GM18951 (cell line): ENCODE results near the gene KLC4.
A peak's percentile ranks its signal among the peaks of the same experiment; 100 is the strongest.

ENCODE experiments used
- POLR2A ChIP-seq: IDR thresholded peaks from 4 replicates; pipeline ENCODE4 v1.6.1; 2011; ENCODE audit warnings: mild to moderate bottlenecking; ENCODE audit not compliant: insufficient read length, insufficient read depth; ENCODE audit errors: extremely low read depth
- in situ Hi-C: fragments of 300-500 bp; cut with MboI; formaldehyde crosslinking; loops from one replicate; pipeline ENCODE4 v1.12.0; 2022; ENCODE audit warnings: low sequenced_read_pairs, mixed read lengths, inconsistent platforms; ENCODE audit not compliant: unreplicated experiment

KLC4 gene

GRCh38 chr6:43043310-43043709 lies 16.1 kb upstream of the KLC4 start:
- no peak for TF ChIP-seq POLR2A
- in situ Hi-C loops, result no loop called here

DNA sequence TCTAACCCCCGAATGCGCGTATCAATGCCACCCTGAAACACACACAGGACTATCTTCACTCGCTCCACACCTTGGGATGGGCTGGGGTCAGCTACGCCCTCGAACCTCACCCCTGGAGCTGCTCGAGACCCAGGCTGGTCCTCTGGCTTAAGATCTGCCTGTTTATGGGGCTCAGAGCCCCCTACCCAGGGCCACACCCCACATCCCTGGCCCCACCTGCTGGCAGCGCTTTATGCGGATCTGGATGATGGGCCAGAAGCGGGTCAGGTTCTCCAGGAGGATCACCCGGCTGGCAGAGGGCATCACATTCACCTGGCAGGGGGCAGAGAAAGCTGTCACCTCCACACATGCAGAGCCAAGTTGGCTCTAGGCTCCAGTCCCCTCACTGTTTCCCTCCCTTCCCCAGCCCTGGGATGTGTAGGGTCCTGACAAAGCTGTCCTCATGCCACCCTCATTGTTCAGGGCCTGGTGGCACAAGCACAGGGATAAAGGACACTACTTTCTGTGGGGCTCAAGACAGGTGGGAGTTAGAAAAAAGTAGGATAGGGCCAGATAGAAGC lies 14.0 kb upstream of the KLC4 start:
- TF ChIP-seq POLR2A, result no peak
- in situ Hi-C loops, result no loop called here

DNA sequence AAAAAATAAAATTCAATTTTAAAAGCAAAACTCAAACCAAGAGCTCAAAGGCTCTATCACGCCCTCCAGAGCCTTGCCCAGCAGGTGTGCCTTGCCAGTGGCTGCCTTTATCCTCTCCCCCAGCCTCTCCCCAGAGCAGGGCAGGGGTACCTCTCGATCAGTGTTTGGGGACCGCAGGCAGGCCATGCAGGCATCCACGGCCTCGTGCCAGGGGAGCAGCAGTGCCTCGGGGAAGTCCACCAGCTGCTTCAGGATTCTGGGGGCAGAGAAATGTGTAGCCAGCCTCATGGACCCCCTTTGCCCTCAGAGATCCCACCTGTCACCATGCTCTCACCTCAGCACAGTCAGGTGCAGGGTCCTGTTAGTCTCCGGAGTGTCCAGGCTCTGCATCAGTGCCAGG lies 11.4 kb upstream of the KLC4 start:
- in situ Hi-C loops, result no loop called here

DNA sequence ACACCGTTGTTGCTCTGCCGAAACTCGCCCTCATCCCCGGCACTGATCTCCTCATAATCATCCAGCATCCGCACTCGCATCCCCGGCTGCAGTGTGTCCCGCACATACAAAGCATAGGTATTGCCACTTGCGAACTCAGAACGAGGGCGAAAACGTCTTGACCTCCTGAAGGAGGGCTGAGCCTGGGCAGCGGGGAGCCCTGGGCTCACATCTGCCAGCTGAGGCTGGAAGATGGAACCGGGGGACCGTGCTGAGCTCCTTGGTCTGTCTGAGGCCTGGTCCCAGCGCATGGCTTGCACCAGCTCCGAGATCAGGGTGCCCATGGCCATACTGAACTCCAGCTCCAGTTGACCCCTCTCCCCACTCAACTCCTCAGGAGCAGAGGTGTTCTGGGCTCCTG lies 8.4 kb upstream of the KLC4 start:
- in situ Hi-C loops, result no loop called here
- no peak for TF ChIP-seq POLR2A

More for the DNA sequence above, 11.4 kb upstream of the KLC4 start:
- no peak for TF ChIP-seq POLR2A

DNA sequence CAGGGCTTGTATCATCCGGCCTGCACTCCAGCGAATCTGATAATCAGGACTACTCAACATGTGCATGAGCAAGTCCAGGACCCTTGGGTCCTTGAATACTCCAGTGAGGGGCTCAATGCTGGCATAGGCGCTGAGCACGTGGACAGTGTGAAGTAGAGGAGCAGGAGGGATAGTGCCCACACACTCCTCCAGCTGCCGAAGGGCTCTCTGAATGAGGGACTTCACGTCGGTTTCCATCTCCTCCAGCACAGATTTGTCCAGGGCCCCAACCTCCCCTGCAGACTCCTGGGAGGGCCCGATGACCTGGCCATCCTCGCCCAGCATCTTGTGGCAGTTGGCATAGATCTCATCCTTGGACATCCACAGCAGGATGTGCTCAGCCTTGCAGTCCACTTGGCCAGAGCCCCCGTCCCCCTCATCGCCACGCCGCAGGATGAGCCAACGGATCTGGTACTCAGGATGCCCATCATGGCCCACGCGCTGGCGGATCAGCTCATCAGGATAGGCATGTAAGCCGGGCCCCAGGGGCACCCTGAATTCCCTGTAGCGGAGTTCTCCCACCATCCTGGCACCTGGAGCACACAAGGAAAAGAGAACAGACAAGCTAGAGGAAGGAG lies 7.1 kb upstream of the KLC4 start:
- no peak for TF ChIP-seq POLR2A
- in situ Hi-C loops, result no loop called here

DNA sequence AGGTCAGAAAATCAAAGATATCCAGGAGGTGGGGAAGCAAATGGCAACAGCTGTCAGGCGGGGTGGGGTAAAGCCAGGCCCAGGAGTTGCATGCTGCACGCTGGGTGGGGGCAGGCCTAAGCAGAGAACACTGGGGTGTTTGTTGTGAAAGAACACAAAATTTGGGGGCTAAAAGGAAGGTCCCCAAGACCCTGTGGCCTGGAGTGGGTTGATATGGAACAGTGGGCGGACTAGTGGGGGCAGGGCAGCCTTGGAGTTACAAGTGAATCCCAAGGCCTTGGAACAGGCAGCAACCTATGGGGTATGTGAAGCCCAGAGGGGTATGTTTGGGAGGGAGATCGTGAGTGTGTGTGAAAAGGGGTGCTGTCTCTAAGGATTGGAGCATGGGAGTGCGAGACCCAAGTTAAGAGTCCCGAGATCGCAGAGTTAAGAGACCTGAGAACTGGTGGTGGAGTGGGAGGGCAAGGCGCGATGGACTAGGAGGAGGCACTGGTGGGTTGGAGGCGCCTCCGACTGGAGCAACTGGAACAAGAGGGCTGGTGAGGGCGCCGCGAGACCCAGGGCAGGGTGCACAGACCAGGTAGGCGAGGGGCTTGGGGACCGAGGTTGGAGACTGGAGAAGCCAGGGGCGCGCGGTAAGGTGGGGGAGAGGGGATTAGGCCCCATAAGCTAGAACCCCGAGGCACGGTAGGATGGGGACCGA lies 6.4 kb upstream of the KLC4 start:
- no peak for TF ChIP-seq POLR2A
- in situ Hi-C loops, result no loop called here

GRCh38 chr6:43053545-43054205 lies 5.8 kb upstream of the KLC4 start, which contains the start of gene CUL7:
Gene CUL7 (minus strand): TSS chr6:43053851. CDS start chr6:43052788, 1,063 bp downstream.
- in situ Hi-C loops, result no loop called here
- TF ChIP-seq POLR2A, result peak; percentile 96

DNA sequence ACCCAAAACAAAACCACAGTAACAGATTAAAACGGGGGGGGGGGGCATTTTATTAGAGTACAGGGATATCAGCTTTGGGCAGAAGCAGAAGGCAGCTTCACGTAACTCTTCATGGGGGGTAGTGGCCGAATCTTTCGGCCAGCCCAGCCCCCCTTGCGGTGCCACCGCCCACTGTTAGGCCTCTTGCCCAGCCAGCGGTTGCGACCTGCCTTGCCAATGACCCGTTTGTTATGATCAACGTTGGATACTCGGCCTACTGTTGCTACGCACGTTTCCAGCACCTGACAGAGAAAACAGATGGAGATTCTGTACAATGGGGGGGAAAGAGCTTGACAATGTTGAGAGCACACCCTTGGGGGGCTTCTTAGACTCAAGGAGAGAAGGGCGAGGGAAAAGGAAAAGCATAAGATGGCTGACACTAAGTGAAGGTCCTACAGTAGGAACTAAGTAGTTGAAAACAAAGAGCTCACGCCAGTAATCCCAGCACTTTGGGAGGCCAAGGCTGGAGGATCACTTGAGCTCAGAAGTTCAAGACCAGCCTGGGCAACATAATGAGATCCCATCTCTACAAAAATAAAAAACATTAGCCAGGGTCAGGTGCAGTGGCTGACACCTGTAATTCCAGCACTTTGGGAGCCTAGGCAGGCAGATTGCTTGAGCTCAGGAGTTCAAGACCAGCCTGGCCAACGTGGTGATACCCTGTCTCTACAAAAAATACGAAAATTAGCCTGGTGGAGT lies 5.1 kb upstream of the KLC4 start:
- no peak for TF ChIP-seq POLR2A
- in situ Hi-C loops, result no loop called here

GRCh38 chr6:43055966-43056365 lies 3.5 kb upstream of the KLC4 start:
- no peak for TF ChIP-seq POLR2A
- in situ Hi-C loops, result no loop called here

DNA sequence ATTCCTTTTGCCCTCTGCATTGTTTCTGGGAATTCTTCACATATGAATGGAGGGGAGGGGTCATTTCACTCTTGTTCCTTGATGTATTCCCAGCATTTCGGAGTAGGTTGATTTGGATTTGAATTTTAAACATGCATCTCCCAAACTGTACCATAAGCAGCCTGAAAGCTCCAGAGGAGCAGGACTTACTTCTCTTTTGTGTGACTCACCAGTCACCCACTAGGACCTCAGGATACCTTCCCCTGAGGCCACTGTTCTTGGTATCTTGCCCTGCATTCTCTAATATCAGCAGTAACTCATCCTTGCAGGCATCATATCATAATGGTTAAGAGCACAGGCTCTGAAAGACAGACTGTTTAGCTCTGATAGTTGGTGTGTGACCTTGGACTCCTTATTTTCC lies 900 bp upstream of the KLC4 start:
- no peak for TF ChIP-seq POLR2A
- in situ Hi-C loops, result no loop called here

- in situ Hi-C loops, result no loop called here
- no peak for TF ChIP-seq POLR2A
These were observed 763 bp downstream of the KLC4 start for GRCh38 chr6:43060034-43060754.

GRCh38 chr6:43060755-43061633 lies 1.6 kb downstream of the KLC4 start:
- TF ChIP-seq POLR2A, result no peak
- in situ Hi-C loops, result no loop called here

GRCh38 chr6:43061861-43062260 lies 2.4 kb downstream of the KLC4 start:
- TF ChIP-seq POLR2A, result no peak
- in situ Hi-C loops, result no loop called here
